Stimulated activated CD4-positive, alpha-beta T cell treated with anti-CD3 and anti-CD28 coated beads, Interleukin-15, amount 100 ng/mL, for 24 hours (primary cell): ENCODE data around the gene RGS12.
"Not testable (repeated sequence)": the region's sequence is repeated elsewhere in the genome, so short reads cannot be mapped to it uniquely, and the experiment has no call there.

Experiments used
- DNase-seq: peaks from one replicate; pipeline ENCODE4 v3.0.0-alpha.2; 2020

Gene RGS12

DNA sequence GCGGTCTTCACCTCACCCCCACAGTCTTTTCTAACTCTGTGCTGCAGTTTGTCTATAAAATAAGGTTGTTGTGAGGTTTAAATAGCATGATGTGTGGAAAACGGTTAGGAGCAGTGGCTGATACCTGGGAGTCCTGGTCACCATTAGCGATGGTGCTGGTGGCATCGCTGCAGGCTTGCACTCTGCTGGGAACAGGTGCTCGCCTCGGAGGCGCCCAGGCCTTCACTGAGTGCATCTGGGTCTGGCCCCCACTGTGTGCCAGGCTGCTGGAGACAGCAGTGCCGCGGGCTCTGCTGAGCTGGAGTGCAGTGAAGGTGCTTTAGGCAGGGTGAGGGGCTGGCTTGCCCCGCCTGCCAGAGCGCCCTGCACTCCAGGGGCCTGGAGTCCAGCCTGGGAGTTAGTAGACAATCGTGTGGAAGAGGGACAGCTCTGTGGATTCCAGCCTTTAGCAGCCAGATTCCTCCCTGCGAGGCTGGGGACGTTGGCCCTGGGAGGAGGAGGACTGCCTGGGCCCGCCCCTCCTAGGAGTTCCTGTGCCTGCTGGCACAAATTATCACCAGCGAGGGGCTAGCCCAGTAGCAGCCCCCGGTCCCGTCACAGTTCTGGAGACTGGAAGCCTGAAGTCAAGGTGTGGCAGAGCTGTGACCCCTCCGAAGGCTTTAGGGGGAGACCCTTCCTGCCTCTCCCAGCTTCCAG lies 7.3 kb downstream of the RGS12 start:
- no peak for DNase-seq

DNA sequence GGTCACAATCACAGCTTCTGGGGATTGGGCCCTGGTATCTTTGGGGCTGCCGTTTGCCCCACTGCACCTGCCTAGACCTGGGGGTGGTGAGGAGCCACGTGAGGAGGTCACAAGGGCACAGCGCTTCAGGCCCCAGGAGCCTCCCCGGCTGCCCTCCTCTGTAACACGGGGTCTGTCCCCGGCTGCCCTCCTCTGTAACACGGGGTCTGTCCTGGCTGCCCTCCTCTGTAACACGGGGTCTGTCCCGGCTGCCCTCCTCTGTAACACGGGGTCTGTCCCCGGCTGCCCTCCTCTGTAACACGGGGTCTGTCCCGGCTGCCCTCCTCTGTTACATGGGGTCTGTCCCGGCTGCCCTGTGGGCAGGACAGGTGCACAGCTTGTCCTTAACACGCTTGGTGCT lies 8.1 kb downstream of the RGS12 start:
- DNase-seq = not testable (repeated sequence)

DNA sequence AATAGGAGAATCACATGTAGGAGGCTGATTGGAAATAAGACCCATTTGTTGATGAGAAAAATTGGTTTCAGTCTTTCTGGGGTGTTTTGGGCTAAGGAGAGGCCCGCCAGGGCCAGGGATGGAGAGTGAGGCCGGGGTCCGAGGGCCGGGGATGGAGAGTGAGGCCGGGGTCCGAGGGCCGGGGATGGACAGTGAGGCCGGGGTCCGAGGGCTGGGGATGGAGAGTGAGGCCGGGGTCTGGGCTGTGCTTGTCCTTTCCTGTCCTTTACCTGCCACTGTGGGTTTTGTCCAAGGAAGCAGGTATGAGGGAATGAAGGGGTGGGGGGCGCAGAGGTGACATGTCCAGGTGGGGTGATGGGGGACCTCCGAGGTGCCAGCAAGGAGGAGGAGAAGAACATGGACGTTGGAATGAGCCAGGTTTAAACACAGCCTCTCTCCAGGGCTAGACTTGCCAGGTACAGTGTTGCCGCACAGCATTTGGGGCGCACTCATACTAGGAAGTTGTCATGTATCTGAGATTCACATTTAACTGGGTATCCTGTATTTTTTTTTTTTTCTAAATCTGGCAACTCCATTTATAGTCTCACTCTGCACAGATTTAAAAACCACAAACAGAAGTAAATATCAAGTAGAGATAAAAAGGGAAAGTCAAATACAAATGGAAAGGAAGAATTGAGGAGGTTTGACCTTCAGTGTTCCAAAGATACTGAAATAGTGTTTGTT lies 8.8 kb downstream of the RGS12 start:
- DNase-seq = no peak

DNA sequence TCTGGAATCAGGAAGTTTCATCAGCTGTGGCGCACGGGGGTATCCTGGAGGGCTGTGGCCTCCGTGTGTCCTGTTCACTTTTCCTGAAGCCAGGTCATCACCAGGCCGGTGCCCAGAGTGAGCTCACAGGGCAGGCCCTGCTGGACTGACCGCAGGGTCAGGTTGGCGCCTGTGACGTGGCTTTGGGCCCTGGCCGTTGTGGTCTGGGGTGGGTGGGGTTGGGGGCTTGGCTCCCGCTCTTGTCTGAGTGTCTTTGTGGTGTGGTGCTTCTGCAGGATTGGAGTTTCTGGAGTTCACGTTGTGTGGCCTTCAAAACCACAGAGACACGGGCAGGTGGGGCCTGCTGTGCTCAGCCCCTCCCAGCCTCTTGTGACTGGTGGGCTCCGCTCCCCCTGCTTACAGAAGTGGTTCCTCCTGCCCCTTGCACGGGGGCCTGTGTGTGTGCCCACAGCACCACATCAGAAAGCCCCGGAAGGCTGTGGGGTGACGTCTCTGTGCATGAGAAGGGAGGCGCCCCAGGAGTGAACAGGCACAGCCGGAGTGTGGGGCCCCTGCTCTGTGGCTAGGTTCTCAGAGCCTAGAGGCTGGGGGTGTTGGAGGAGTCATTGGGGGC lies 9.5 kb downstream of the RGS12 start:
- peak; percentile 70 for DNase-seq

DNA sequence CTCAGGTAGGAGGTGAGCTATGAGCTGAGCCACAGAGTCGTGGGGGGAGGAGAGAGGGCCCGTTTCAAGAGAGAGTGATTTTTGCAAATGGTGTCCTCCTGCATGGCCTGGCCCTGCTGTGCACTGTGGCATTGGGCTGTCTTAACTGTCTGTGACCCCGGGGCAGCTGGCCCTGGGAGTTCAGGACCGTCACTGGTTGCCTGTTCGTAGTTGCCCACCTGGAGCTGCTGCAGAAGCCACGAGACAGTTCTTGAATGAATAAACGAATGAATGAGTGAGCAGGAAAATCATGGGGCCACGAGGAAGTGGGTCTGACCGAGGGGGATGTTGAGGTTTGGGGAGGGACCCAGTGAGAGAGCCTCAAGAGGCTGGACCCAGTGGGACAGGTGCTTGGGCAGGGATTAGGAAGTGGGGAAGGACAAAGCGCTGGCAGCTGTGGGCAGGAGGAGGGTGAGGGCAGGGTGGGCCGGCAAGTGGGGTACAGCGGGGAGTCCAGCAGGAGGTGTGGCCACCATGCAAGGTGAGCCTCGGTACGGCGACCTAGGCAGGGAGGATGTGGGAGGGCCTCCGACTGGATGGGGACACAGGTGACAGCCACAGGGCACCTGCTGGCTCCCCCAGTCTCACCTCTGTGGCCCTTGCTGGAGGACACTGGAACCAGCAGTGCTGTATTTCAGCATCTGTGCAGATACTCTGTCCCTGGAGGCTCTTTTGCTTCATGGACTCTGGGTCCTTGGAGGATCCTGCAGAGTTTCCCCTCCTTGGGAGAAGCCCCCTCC lies 10.2 kb downstream of the RGS12 start:
- DNase-seq = no peak

DNA sequence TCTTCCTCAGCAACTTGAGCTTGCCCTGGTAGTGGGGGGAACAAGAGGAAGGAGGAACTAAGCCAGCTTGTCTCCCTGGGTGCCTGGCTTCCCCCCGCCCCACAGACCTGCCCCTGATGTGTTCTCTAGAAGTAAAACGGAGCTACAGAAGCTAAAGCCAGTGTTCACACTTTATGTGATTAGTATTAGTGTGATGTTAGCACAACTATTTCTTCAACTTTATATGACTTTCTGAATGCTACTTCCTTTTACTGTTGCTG lies 10.7 kb downstream of the RGS12 start:
- no peak for DNase-seq

DNA sequence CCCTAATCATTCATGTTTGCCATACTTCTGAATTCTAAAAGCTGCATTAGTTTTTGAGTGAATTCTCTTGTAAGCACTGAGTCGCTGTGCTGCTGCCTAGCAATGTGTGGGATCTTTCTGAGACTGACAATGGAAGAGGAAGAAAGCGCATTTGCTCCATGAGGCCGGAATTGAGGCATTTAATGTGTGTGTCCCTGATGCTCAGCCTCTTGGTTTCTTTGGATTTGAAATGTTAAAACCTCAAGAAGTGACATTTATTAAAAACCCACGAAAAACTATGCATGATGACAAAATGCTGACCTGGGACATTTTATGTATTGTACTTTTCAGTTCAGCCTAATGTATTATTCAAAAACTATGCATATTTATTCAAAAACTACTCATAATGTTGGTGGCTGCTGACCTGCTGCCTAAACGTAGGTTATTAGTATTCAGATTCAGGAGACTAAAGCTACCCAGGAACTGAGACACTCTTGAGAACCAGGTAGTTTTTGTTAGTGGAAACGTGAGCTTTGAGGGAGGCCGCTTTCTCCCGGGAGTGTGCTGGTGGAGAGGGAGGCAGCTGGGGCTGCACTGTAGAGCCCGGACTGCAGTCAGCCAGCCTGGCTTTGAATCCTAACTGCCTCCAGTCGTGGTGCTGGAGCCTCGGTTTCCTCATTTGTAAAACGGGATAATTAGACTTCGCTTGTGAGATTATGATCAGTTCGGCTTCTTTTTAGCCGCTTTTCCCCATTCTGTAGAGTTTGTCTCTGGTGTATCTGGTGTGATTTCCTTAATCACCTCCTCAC lies 11.3 kb downstream of the RGS12 start:
- DNase-seq = no peak

DNA sequence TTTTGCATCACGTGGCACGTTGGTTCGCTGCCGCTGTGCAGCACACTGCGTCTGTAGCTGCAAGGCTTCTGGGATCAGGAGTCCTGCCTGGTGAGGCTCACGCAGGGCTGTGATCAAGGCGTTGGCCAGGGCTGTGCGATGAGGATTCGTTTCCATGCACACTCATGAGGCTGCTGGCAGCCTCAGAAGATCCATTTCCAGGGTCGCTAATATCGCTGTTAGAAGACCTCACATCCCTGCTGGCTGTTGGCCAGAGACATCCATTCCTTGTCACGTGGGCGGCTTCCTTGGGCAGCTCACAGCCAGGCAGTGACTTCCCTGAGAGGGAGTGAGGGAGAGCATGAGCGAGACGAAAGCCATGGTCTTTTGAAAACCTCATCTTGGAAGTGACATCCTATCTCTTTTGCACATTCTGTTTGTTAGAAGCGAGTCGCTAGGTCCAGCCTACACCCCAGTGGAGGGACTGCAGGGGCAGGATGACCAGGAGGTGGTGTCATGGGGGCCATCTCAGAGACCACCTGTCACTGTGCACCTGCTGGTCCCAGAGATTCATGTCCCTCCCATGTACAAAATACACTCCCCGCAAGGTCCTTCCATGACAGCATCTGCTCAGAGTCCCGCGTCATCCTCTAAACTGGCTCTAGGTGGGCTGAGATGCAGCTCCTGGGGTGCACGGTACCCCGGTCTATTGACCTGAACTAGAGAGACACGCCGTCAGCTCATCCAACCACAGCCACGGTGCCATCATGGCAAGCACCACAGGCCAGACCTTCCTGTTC lies 12.2 kb downstream of the RGS12 start:
- no peak for DNase-seq

DNA sequence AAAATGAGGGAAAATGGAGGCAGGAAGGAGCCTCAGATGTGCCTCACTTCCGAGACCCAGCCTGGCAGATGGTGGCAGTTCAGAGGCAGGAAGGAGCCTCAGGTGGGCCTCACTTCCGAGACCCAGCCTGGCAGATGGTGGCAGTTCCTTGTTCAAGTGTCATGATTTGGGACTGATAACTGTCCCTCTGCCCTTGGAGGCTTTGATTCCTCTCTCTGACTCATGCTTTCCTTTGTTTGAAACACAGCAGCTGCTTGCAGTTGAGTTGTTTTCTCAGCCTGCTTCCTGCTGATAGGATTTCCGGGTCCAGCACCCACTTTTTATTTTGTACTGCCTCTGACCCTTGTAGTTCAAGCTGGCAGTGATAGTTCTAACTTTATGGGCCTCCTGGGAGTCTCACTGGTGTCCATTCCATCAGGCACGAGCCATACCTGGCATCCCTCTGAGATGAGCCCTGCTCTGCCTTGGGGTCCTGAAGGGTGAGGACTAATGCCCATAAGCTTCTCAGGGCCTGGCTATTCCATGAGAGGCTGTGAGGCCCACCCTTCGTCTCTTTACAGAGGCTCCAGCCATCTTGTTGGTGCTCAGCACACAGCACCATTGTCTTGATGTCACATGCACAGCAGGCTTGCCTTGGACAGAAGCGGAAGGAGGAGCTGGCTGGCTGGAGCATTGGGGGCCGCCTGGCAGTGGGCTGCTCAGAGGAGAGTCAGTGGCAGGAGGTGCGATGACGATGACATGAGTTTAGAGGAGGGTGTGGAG lies 13.0 kb downstream of the RGS12 start:
- no peak for DNase-seq

DNA sequence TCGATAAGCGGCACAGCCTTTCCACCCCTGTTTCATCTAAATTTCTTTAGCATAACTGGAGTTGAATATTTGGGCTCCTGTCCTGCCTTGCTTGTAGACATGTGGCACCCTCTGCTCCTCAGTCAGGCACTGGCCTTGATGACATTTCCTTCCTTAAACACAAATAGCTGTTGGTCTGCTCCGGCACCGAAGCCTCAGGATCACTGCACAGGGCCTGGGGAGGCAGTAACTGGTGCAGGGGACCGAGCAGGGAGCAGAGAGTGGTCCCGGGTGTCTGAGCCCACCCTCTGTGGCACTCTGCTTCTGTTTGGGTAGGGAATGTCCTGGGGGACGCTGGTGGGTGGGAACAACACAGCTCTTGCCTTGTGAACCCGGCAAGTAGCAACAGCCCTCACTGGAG lies 13.6 kb downstream of the RGS12 start:
- no peak for DNase-seq

DNA sequence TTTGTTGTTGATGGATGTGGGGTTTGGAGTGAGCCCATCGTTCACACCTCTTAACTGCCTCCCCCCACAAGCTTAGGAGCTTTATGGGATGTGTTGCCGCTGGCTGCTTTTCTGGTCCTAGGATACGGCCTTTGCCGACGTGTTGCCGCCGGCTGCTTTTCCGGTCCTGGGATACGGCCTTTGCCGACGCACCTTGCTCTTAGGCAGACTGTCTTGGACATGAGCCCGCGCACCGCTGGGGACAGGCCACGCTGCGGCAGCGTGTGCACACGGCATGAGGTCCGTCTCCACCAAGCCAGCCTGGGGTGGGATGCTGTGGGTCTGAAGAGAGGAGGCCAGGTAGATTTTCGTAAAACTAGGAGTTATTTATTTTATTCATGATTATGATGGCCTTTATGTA lies 14.2 kb downstream of the RGS12 start:
- DNase-seq = no peak

DNA sequence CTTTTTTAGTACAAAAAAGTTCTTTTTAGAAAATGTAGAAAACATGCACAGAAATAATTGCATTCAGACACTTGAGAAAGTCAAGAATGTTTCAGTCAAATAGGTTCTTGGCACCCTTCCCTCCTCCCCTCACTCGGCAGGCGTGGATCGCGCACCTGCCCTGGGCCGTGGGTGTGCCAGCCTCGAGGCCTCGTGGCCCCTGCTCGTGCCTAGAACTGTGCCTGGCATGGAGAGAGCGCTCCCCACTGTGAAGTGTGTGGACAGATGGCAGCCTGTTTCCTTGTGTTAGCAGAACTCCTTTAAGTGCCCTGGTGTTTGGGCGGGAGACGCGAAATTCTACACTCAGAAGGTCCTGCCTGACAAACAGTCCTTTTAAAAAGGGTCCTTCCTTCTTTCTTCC lies 14.7 kb downstream of the RGS12 start:
- no peak for DNase-seq

DNA sequence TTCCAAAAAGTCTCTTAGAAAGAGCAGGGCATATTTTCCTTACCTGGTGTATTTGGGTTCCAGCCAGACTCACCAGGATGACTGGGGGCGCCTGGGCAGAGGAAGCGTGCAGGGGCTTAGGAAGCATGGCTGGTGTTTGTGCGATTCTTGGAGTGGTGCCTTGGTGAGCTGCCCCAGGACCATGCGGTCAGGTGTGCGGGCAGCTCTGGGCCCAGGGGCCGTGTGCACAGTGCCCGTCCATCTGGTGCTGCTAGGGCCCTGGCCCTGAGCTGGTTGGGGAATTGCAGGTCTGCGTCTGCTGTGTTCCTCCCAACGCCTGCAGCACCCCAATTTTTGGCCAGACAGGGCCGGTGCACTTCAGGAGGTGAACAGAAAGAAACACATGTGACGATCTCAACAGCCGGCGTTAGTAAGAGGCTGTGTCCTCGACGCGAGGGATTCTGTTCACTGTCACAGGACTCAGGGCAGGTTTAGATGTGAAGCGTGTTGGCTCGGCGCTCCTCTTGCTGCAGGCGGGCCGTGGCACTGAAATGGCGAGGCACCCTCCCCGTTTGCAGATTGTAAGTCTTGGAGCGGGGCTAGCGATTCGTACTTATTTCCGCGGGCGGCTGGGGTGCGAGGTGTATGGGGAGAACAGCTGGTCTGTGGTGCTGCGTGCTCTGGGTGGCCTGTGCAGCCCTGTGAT lies 15.2 kb downstream of the RGS12 start:
- no peak for DNase-seq

DNA sequence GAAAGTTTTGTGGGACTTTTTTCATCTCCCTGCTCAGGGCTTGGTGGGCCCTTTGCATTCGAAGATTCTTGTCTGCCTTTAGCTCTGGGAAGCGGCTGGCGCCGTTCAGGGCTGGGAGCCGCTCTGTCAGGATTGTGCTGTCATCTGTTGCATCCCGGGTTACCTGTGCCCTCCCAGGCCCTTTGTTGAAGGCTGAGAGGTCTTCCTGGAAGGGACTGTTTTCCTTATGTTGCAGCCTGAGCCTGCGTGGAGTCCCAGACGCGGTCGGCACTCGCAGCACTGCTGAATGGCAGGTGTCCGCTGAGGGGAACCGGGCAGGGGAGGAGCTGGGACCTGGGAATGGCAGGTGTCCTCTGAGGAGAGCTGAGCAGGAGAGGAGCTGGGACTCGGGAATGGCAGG lies 15.9 kb downstream of the RGS12 start:
- DNase-seq = no peak

DNA sequence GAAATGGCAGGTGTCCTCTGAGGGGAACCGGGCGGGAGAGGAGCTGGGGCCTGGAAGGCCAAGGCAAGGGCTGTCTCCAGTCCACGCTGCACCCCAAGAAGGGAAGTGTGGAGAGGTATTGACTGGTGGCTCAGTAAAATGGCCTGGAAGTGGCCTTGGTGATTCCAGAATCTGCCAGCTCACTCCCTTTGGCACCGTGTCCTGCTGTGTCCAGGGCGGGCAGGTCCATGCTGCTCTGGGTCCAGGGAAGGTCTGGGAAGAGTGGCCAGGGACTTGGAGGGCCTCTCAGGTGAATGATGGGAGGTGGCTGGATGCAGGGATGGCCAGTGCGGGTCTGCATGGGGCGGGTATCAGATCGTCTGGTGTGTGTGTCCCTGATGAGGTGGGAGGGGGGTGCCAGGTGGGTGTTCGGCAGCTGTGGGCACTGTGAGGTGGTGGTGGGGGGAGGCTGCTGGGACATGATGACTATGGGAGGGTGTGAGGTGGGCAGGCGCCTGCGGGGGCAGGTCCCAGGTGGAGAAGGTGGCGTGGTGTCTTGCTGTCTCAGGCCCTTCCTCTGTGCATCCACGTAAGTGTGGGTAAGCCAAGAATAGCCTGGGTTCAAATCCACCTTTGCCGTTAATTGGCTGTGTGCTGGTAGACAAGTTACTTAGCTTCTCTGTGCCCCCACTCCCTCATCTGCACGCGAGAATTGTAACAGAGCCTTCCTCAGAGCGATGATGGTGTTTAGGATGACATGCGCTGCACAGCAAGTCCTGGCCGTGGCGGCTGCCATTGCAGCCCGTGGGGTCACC lies 17.7 kb downstream of the RGS12 start:
- DNase-seq = no peak

DNA sequence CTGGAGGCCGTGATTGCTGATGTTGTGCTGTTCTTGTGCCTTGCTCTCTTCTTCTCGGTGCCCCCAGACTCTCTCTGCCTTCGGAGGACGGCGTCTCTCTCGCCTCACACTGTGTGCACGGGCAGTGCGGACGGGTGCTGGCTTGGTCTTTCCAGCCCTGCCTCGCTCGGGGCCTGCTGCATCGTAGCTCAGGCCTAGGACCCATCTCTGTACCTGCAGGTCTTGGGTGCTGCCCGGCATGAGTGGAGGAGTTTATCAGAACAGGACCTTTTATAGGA lies 18.2 kb downstream of the RGS12 start:
- DNase-seq = no peak

DNA sequence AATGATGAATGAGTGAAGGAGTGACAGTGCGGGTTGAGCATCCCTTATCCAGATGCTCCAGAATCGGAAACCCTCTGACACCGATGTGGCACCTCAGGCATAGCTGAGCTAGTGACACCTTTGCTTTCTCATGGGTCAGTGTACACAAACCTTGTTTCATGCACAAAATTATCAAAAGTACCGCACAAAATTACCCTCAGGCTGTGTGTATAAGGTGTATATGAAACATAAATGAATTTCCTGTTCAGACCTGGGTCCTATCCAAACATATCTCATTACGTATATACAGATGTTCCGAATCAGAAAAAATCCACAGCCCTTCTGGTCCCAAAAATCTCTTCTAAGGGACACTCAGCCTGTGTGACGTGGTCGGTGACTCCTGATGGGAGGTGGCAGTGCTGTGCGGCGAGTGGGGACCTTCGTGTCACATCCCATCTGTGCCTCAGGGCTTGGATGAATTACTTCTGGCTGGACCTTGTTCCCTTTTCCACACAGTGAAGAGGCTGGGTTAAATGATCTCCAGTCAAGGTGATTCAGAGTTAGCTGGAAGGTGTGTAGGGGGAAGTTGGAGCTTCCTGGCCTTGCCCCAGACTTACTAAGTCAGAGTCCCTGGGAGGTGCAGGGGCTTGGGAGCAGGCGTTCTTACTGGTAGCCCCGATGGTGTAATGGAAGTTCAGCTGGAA lies 18.8 kb downstream of the RGS12 start:
- DNase-seq = no peak

DNA sequence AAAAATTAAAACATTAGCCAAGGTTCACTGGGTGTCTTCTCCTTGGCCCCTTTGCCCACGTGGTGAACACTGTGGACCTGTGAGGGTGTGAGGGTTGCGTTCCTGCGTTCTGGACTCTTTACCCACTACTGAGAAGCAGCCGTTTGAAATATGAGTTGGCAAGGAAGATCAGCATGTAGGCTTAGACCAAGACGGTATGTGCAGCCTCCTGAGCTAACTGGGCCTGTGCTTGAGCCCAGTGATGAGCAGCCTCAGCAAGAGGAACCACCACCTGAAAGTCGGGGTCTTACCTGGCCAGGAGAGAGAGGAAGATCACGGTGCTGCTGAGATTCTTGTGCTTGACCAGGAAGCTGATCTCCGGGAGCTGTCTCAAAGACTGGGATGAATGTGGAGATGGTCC lies 19.5 kb downstream of the RGS12 start:
- DNase-seq = no peak

DNA sequence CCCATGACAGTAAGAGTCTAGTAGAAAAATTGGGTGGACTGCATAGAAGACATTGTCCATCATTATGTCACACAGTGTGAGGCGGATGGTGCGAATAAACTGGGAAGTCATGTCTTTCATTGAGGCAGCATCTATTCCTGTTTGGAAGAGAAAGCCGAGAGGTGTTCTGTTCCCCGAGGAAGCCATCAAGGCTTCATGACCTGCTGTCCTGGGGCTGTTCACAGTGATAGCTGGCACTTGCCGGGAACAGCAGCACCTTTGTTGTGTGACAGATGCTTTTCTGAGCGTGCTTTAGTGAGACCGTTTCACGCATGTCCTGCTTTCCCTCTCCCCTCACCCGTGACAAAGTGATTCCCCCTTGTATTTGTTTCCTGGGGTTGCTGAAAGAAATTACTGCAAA lies 20.3 kb downstream of the RGS12 start:
- no peak for DNase-seq
